OCI-LY3 (cell line): Measurements from ENCODE around the gene RAB31.

Experiments used
- CTCF ChIP-seq: fragments of 200-600, 300-600 bp; sonication (generic); IDR thresholded peaks from 2 replicates; pipeline ENCODE4 v1.5.1; 2014; ENCODE audit warnings: antibody characterized with exemption, low read length, low read depth
- EZH2phosphoT487 ChIP-seq: fragments of 200-600 bp; shearing (Covaris generic); IDR thresholded peaks from 2 replicates; pipeline ENCODE4 v1.6.1; 2018; ENCODE audit warnings: antibody characterized with exemption, mixed run types, low read depth

GRCh38 chr18:9907867-9908266, 199.8 kb downstream of the RAB31 start:
- TF ChIP-seq CTCF, result no peak
- TF ChIP-seq EZH2phosphoT487, result no peak
